ENCODE results near the gene SNRPA.

GRCh38 chr19:40776364-40776763, 25.4 kb downstream of the SNRPA start:
- TF ChIP-seq CTCF (conservative IDR thresholded peaks at IDR 0.05; ENCODE audit: low read length) (no peak), EZH2phosphoT487 (IDR thresholded peaks at IDR 0.05; ENCODE audit: borderline replicate concordance, low read depth, low read length) (no peak)

All from OCI-LY7 (cell line).